Fibroblast of mammary gland (primary cell): ENCODE data around the gene ADRB1.

Experiments
- DNase-seq: peaks from one replicate; pipeline ENCODE4 v3.0.0-alpha.2; 2010; ENCODE audit warnings: low read depth
- H3K4me3 ChIP-seq: 2 replicates; pipeline ENCODE4 v1.5.1; 2011; ENCODE audit warnings: low read depth, mild to moderate bottlenecking, low read length, moderate library complexity; ENCODE audit not compliant: control insufficient read depth
- CTCF ChIP-seq: conservative IDR thresholded peaks from 2 replicates; pipeline ENCODE4 v1.5.1; 2011; ENCODE audit warnings: low read depth, low read length, inconsistent platforms; ENCODE audit not compliant: control insufficient read depth, insufficient read depth

The ADRB1 gene

DNA sequence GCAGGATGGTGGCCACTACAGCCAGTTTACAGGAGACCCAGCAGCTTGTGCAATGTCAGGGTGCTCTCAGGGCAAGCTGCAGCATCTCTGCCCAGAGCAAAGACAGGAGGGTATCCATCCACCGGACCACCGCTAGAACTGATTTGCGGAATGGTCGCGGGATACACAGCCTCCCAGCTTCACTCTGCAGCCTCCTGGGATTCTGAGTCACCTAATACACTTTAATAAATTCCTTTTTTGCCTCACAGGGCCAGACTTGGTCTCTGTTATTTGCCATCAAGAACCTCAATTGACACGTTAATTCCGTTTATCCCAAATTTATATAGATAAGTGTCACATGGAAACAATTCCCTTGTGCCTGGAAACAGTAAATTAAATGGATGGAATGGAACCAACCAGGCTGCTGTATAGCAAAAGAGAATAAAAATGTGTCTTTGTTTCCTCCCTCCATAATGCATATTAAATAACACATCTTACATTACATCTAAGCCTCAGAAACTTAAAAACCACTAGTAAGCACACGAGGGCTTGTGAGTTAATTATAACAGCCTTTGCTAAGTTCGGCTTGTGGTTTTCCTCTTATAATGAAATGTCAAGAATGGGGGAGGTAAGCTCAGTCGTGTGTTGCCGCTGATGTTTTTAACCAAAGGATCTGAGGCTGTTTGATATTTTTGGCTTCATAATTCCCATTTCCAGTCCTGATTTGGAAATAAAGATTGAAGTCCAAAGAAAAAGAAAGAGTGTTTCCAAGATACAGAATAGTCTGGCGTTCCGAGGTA lies 52.1 kb downstream of the ADRB1 start:
- DNase-seq, result no peak
- no peak for TF ChIP-seq CTCF
- no peak overlapping the region for H3K4me3 ChIP-seq
